HEK293 (cell line): ENCODE measurements around the gene DNAH3.

ENCODE experiments used
- CTCF ChIA-PET: fragments of 350-600 bp; formaldehyde crosslinking; extraction: SDS; loops from one replicate; lab custom pipeline; 2021; ENCODE audit warnings: antibody characterized with exemption; lab: Yijun Ruan, JAX
- POLR2A ChIA-PET: fragments of 300-600 bp; formaldehyde crosslinking; extraction: SDS; loops from one replicate; lab custom pipeline; 2020; ENCODE audit warnings: antibody characterized with exemption, inconsistent platforms; lab: Yijun Ruan, JAX
- H3K27ac ChIP-seq: fragments of 200-500 bp; sonication (Bioruptor generic); 2 replicates; pipeline ENCODE4 v1.5.1; 2014; ENCODE audit warnings: low read depth, low read length, control low read depth, inconsistent platforms; ENCODE audit errors: extremely low read depth
- H3K36me3 ChIP-seq, 2 experiments: fragments of 200-500 bp in 1 of 2; sonication (Bioruptor generic) in 1 of 2; 1 replicate in 1 of 2; 2 replicates in 1 of 2; pipeline ENCODE4 v1.5.1; 2014 to 2017; ENCODE audit warnings: inconsistent platforms in 2 of 2, low read length in 2 of 2; ENCODE audit not compliant: control insufficient read depth in 2 of 2, insufficient read depth in 1 of 2
- H3K4me1 ChIP-seq: fragments of 200-500 bp; sonication (Bioruptor generic); 2 replicates; pipeline ENCODE4 v1.5.1; 2014; ENCODE audit warnings: mild to moderate bottlenecking, low read length, inconsistent platforms; ENCODE audit not compliant: control insufficient read depth, insufficient read depth
- H3K4me3 ChIP-seq: 2 replicates; pipeline ENCODE4 v1.5.1; 2011; ENCODE audit warnings: low read depth, mild to moderate bottlenecking, control low read depth, low read length, moderate library complexity
- H3K9me3 ChIP-seq: fragments of 200-500 bp; sonication (Bioruptor generic); 2 replicates; pipeline ENCODE4 v1.5.1; 2014; ENCODE audit warnings: low read depth, low read length, inconsistent platforms; ENCODE audit not compliant: control insufficient read depth, insufficient read depth
- ELK4 ChIP-seq: IDR thresholded peaks from 2 replicates; pipeline ENCODE4 v1.6.1; 2011; ENCODE audit warnings: mild to moderate bottlenecking, low read depth, low read length, borderline replicate concordance
- KLF9 ChIP-seq: fragments of 450-650 bp; formaldehyde crosslinking; IDR thresholded peaks from 2 replicates; pipeline ENCODE4 v1.5.1; 2016; ENCODE audit warnings: missing biosample characterization, missing genetic modification characterization, low read depth
- SCRT2 ChIP-seq: fragments of 450-650 bp; formaldehyde crosslinking; IDR thresholded peaks from 2 replicates; pipeline ENCODE4 v1.5.1; 2016; ENCODE audit warnings: missing biosample characterization, missing genetic modification characterization
- SETDB1 ChIP-seq: IDR thresholded peaks from one replicate; pipeline ENCODE4 v1.6.1; 2017; ENCODE audit warnings: mild to moderate bottlenecking, low read length, moderate library complexity, mixed read lengths; ENCODE audit not compliant: insufficient read length
- ZBTB17 ChIP-seq: fragments of 450-650 bp; formaldehyde crosslinking; IDR thresholded peaks from 2 replicates; pipeline ENCODE4 v1.5.1; 2016; ENCODE audit warnings: missing biosample characterization, missing genetic modification characterization
- ZBTB26 ChIP-seq: fragments of 450-650 bp; formaldehyde crosslinking; optimal IDR thresholded peaks from 2 replicates; pipeline ENCODE3; 2016; ENCODE audit warnings: missing biosample characterization, mild to moderate bottlenecking, missing genetic modification characterization
- ZEB2 ChIP-seq: fragments of 450-650 bp; formaldehyde crosslinking; IDR thresholded peaks from 2 replicates; pipeline ENCODE4 v1.5.1; 2016; ENCODE audit warnings: missing biosample characterization, missing genetic modification characterization
- ZNF133 ChIP-seq: fragments of 450-650 bp; formaldehyde crosslinking; IDR thresholded peaks from 2 replicates; pipeline ENCODE4 v1.5.1; 2016; ENCODE audit warnings: missing biosample characterization, missing genetic modification characterization
- ZNF274 ChIP-seq, 2 experiments: fragments of 200-500 bp in 1 of 2; fragments of 450-650 bp in 1 of 2; sonication (Bioruptor generic) in 1 of 2; formaldehyde crosslinking in 1 of 2; IDR thresholded peaks; 2 replicates each; pipeline versions ENCODE4 v1.5.1 to v1.6.1; 2014 to 2016; ENCODE audit warnings: borderline replicate concordance in 1 of 2, inconsistent platforms in 1 of 2, low read length in 1 of 2, missing biosample characterization in 1 of 2, missing genetic modification characterization in 1 of 2
- ZNF366 ChIP-seq: fragments of 450-650 bp; formaldehyde crosslinking; conservative IDR thresholded peaks from 2 replicates; pipeline ENCODE4 v1.5.1; 2016; ENCODE audit warnings: missing biosample characterization, missing genetic modification characterization
- ZNF473 ChIP-seq: fragments of 450-650 bp; formaldehyde crosslinking; IDR thresholded peaks from 2 replicates; pipeline ENCODE4 v1.5.1; 2017; ENCODE audit warnings: missing biosample characterization, missing genetic modification characterization
- ZNF629 ChIP-seq: fragments of 450-650 bp; formaldehyde crosslinking; IDR thresholded peaks from 2 replicates; pipeline ENCODE4 v1.5.1; 2017; ENCODE audit warnings: missing biosample characterization, missing genetic modification characterization
- ZNF660 ChIP-seq: fragments of 450-650 bp; IDR thresholded peaks from 2 replicates; pipeline ENCODE4 v1.5.1; 2018; ENCODE audit warnings: missing biosample characterization, mild to moderate bottlenecking, missing genetic modification characterization
- ZNF747 ChIP-seq: fragments of 450-650 bp; formaldehyde crosslinking; IDR thresholded peaks from 2 replicates; pipeline ENCODE4 v1.5.1; 2016; ENCODE audit warnings: missing biosample characterization, missing genetic modification characterization
- ZNF830 ChIP-seq: fragments of 450-650 bp; IDR thresholded peaks from 2 replicates; pipeline ENCODE4 v1.5.0; 2018; ENCODE audit warnings: missing biosample characterization, missing genetic modification characterization, low read depth, mild to moderate bottlenecking, moderate library complexity
- ZXDB ChIP-seq: fragments of 450-650 bp; formaldehyde crosslinking; IDR thresholded peaks from 2 replicates; pipeline ENCODE4 v1.5.1; 2016; ENCODE audit warnings: missing biosample characterization, missing genetic modification characterization
- TF ChIP-seq, protein P1 (sequence below): fragments of 450-650 bp; formaldehyde crosslinking; IDR thresholded peaks from 2 replicates; pipeline ENCODE4 v1.5.1; 2016; ENCODE audit warnings: missing biosample characterization, missing genetic modification characterization, low read depth
- TF ChIP-seq, protein P2 (sequence below): fragments of 450-650 bp; formaldehyde crosslinking; IDR thresholded peaks from 2 replicates; pipeline ENCODE4 v1.5.1; 2017; ENCODE audit warnings: missing biosample characterization, missing genetic modification characterization
- TF ChIP-seq, protein P3 (sequence below): fragments of 450-650 bp; formaldehyde crosslinking; IDR thresholded peaks from 2 replicates; pipeline ENCODE4 v1.5.1; 2016; ENCODE audit warnings: missing biosample characterization, missing genetic modification characterization, low read depth
- TF ChIP-seq, protein P4 (sequence below): fragments of 450-650 bp; formaldehyde crosslinking; IDR thresholded peaks from 2 replicates; pipeline ENCODE4 v1.5.1; 2016; ENCODE audit warnings: missing biosample characterization, missing genetic modification characterization

DNAH3 gene

DNA sequence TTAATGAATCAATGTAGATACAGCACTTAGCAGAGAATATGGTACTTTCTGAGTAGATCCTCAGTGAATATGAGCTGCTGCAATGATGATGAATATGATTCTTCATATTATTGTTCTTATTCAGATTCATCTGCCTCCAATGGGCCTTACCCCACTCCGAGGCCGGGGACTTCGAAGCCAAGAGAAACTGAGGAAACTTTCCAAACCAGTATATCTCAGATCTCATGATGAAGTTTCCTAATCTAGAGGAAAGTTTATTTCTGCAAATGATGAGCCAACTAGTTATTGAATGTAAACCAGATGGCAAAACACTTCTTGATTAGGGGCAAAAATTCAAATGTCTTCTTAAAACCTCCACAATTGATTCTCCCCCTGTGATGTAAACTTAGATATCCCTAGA is 226.8 kb downstream of the DNAH3 start (continued):
- TF ChIP-seq, protein P1, sequence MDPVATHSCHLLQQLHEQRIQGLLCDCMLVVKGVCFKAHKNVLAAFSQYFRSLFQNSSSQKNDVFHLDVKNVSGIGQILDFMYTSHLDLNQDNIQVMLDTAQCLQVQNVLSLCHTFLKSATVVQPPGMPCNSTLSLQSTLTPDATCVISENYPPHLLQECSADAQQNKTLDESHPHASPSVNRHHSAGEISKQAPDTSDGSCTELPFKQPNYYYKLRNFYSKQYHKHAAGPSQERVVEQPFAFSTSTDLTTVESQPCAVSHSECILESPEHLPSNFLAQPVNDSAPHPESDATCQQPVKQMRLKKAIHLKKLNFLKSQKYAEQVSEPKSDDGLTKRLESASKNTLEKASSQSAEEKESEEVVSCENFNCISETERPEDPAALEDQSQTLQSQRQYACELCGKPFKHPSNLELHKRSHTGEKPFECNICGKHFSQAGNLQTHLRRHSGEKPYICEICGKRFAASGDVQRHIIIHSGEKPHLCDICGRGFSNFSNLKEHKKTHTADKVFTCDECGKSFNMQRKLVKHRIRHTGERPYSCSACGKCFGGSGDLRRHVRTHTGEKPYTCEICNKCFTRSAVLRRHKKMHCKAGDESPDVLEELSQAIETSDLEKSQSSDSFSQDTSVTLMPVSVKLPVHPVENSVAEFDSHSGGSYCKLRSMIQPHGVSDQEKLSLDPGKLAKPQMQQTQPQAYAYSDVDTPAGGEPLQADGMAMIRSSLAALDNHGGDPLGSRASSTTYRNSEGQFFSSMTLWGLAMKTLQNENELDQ: no peak
- TF ChIP-seq, protein P2, sequence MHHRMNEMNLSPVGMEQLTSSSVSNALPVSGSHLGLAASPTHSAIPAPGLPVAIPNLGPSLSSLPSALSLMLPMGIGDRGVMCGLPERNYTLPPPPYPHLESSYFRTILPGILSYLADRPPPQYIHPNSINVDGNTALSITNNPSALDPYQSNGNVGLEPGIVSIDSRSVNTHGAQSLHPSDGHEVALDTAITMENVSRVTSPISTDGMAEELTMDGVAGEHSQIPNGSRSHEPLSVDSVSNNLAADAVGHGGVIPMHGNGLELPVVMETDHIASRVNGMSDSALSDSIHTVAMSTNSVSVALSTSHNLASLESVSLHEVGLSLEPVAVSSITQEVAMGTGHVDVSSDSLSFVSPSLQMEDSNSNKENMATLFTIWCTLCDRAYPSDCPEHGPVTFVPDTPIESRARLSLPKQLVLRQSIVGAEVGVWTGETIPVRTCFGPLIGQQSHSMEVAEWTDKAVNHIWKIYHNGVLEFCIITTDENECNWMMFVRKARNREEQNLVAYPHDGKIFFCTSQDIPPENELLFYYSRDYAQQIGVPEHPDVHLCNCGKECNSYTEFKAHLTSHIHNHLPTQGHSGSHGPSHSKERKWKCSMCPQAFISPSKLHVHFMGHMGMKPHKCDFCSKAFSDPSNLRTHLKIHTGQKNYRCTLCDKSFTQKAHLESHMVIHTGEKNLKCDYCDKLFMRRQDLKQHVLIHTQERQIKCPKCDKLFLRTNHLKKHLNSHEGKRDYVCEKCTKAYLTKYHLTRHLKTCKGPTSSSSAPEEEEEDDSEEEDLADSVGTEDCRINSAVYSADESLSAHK (tag by site-specific recombination): no peak

- peaks cover 0 to 10% of the 10 kb centered on the region in 2 experiments; a peak in 2 of 3 replicates for H3K36me3 ChIP-seq
- TF ChIP-seq ZNF274 (IDR thresholded peaks at IDR 0.05; ENCODE audit: low read length) (no peak), ZNF274 (tag by site-specific recombination; IDR thresholded peaks at IDR 0.05; ENCODE audit: borderline replicate concordance) (no peak), KLF9 (no peak), ZNF830 (no peak), ZBTB26 (tag by site-specific recombination) (no peak), ZNF629 (no peak), ZBTB17 (tag by site-specific recombination) (no peak), ZEB2 (no peak), ELK4 (no peak), ZNF747 (tag by site-specific recombination) (no peak), ZNF660 (tag by site-specific recombination) (no peak), SETDB1 (no peak), ZNF366 (tag by site-specific recombination) (no peak), ZNF133 (tag by site-specific recombination) (no peak), ZNF473 (tag by site-specific recombination) (no peak), SCRT2 (no peak), ZXDB (tag by site-specific recombination) (no peak)
- TF ChIP-seq, protein P3, sequence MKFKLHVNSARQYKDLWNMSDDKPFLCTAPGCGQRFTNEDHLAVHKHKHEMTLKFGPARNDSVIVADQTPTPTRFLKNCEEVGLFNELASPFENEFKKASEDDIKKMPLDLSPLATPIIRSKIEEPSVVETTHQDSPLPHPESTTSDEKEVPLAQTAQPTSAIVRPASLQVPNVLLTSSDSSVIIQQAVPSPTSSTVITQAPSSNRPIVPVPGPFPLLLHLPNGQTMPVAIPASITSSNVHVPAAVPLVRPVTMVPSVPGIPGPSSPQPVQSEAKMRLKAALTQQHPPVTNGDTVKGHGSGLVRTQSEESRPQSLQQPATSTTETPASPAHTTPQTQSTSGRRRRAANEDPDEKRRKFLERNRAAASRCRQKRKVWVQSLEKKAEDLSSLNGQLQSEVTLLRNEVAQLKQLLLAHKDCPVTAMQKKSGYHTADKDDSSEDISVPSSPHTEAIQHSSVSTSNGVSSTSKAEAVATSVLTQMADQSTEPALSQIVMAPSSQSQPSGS: no peak
- TF ChIP-seq, protein P4, sequence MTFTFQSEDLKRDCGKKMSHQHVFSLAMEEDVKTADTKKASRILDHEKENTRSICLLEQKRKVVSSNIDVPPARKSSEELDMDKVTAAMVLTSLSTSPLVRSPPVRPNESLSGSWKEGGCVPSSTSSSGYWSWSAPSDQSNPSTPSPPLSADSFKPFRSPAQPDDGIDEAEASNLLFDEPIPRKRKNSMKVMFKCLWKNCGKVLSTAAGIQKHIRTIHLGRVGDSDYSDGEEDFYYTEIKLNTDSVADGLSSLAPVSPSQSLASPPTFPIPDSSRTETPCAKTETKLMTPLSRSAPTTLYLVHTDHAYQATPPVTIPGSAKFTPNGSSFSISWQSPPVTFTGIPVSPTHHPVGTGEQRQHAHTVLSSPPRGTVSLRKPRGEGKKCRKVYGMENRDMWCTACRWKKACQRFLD (tag by site-specific recombination): no peak
- ChIA-PET POLR2A (no interaction called here), CTCF (interaction anchor here (1.7 kb wide), 1 partner anchor 70 kb away, joined by 5 read pairs; no protein-coding TSS in a partner anchor)
- H3K27ac ChIP-seq: no peak overlapping the region
- H3K9me3 ChIP-seq: no peaks in the 10 kb centered on the region
- no peaks in the 10 kb centered on the region for H3K4me1 ChIP-seq
- H3K4me3 ChIP-seq: no peak overlapping the region
Observed at GRCh38 chr16:20920799-20921198, 229.8 kb downstream of the DNAH3 start.
